Endothelial cell of umbilical vein (primary cell): ENCODE data around the gene MXI1. TPM values are rescaled to one million over a fixed set of nuclear protein-coding genes. Genes with fewer than 3 reads are reported as not detected.

Source experiments
- BruUV-seq: library from RNA; stranded (reverse); fragments of 400-500 nt; replicated peaks from 2 replicates; lab custom pipeline; 2021; lab: Mats Ljungman, UMichigan
- CTCF ChIA-PET: fragments of 300-600, 350-600 bp; sonication (Branson Sonifier 250); formaldehyde crosslinking; loops from one replicate; lab custom pipeline; 2021; ENCODE audit warnings: antibody characterized with exemption, inconsistent platforms; lab: Charles Lee
- POLR2A ChIA-PET: fragments of 300-600, 350-600 bp; sonication (Branson Sonifier 250); formaldehyde crosslinking; loops from one replicate; lab custom pipeline; 2021; ENCODE audit warnings: antibody characterized with exemption, inconsistent platforms; lab: Charles Lee
- DNase-seq: peaks from one replicate; pipeline ENCODE4 v3.0.0-alpha.2; 2011; ENCODE audit warnings: low read depth, low spot score
- FAIRE-seq: peaks from 2 replicates; lab custom pipeline; 2011; peaks lifted over from hg19 to GRCh38; lab: Jason Lieb, UNC
- H2AFZ ChIP-seq: 2 replicates; pipeline ENCODE4 v1.6.0; 2012; ENCODE audit warnings: low read depth, low read length, control low read depth, inconsistent platforms
- H3K27ac ChIP-seq: 2 replicates; pipeline ENCODE4 v1.5.1; 2011; ENCODE audit warnings: low read depth, mild to moderate bottlenecking, control low read depth, low read length, moderate library complexity; ENCODE audit not compliant: insufficient read depth
- H3K27me3 ChIP-seq, 2 experiments: 2 replicates each; pipeline versions ENCODE4 v1.6.0 to v1.6.1; 2011; ENCODE audit warnings: low read length in 2 of 2, mixed read lengths in 1 of 2; ENCODE audit not compliant: control insufficient read depth in 2 of 2, insufficient read depth in 2 of 2
- H3K36me3 ChIP-seq, 2 experiments: 2 replicates in 1 of 2; 3 replicates in 1 of 2; pipeline ENCODE4 v1.5.1; 2011; ENCODE audit warnings: low read length in 2 of 2, mild to moderate bottlenecking in 1 of 2, moderate library complexity in 1 of 2; ENCODE audit not compliant: control insufficient read depth in 2 of 2, insufficient read depth in 2 of 2; ENCODE audit errors: extremely low read depth in 1 of 2
- H3K4me1 ChIP-seq: 3 replicates; pipeline ENCODE4 v1.5.1; 2011; ENCODE audit warnings: mild to moderate bottlenecking, low read length; ENCODE audit not compliant: control insufficient read depth, insufficient read depth; ENCODE audit errors: extremely low read depth
- H3K4me2 ChIP-seq: 2 replicates; pipeline ENCODE4 v1.6.1; 2011; ENCODE audit warnings: low read length, control low read depth, mixed read lengths; ENCODE audit not compliant: insufficient read depth
- H3K4me3 ChIP-seq, 3 experiments: fragments of 200-600 bp in 1 of 3; sonication (generic), shearing (Covaris generic) in 1 of 3; replicated peaks in 1 of 3; 2 replicates each; pipeline ENCODE4 v1.5.1; 2011 to 2016; ENCODE audit warnings: control low read depth in 3 of 3, low read length in 3 of 3, mild to moderate bottlenecking in 2 of 3, inconsistent platforms in 1 of 3, low read depth in 1 of 3, moderate library complexity in 1 of 3; ENCODE audit not compliant: insufficient read depth in 1 of 3
- H3K79me2 ChIP-seq: 2 replicates; pipeline ENCODE4 v1.6.0; 2012; ENCODE audit warnings: low read length, inconsistent platforms; ENCODE audit not compliant: control insufficient read depth, insufficient read depth
- H3K9ac ChIP-seq: replicated peaks from 2 replicates; pipeline ENCODE3; 2011; ENCODE audit warnings: low read length, control low read depth; ENCODE audit not compliant: insufficient read depth; ENCODE audit errors: extremely low read depth
- H3K9me1 ChIP-seq: replicated peaks from 3 replicates; pipeline ENCODE4 v1.6.0; 2011; ENCODE audit warnings: mild to moderate bottlenecking, low read length; ENCODE audit not compliant: control insufficient read depth, insufficient read depth; ENCODE audit errors: extremely low read depth
- H3K9me3 ChIP-seq: replicated peaks from 2 replicates; pipeline ENCODE4 v1.5.1; 2012; ENCODE audit warnings: low read length, inconsistent platforms; ENCODE audit not compliant: control insufficient read depth, insufficient read depth
- H4K20me1 ChIP-seq: replicated peaks from 2 replicates; pipeline ENCODE3; 2011; ENCODE audit warnings: mild to moderate bottlenecking, low read length; ENCODE audit not compliant: control insufficient read depth, insufficient read depth; ENCODE audit errors: extremely low read depth
- CTCF ChIP-seq, 2 donors: IDR thresholded peaks; 1 replicate in 1 of 2; 2 replicates in 1 of 2; pipeline ENCODE4 v1.5.1; 2011; ENCODE audit warnings: low read length in 2 of 2, mild to moderate bottlenecking in 2 of 2, moderate library complexity in 2 of 2, control low read depth in 1 of 2, inconsistent platforms in 1 of 2, low read depth in 1 of 2; ENCODE audit not compliant: insufficient read depth in 1 of 2; ENCODE audit errors: extremely low read depth in 1 of 2
- EZH2 ChIP-seq: IDR thresholded peaks from 2 replicates; pipeline ENCODE4 v1.6.1; 2012; ENCODE audit warnings: borderline replicate concordance, low read depth, mild to moderate bottlenecking, moderate library complexity, low read length, inconsistent platforms; ENCODE audit not compliant: severe bottlenecking
- FOS ChIP-seq: IDR thresholded peaks from 2 replicates; pipeline ENCODE4 v1.6.1; 2011; ENCODE audit warnings: mild to moderate bottlenecking, low read length, moderate library complexity, borderline replicate concordance; ENCODE audit not compliant: insufficient read depth
- GATA2 ChIP-seq: IDR thresholded peaks from 2 replicates; pipeline ENCODE4 v1.7.0; 2011; ENCODE audit warnings: low read depth, mild to moderate bottlenecking, moderate library complexity, mixed read lengths, low read length; ENCODE audit not compliant: insufficient read length, insufficient read depth
- JUN ChIP-seq: IDR thresholded peaks from 2 replicates; pipeline ENCODE4 v1.6.1; 2011; ENCODE audit warnings: borderline replicate concordance, low read depth; ENCODE audit not compliant: insufficient read length, insufficient read depth
- MAX ChIP-seq: IDR thresholded peaks from 2 replicates; pipeline ENCODE4 v1.6.1; 2011; ENCODE audit not compliant: insufficient read depth, insufficient read length
- MYC ChIP-seq: IDR thresholded peaks from one replicate; pipeline ENCODE4 v1.6.1; 2011; ENCODE audit warnings: mild to moderate bottlenecking, low read depth, low read length
- POLR2A ChIP-seq: IDR thresholded peaks from 2 replicates; pipeline ENCODE4 v1.6.1; 2012; ENCODE audit warnings: low read depth, mild to moderate bottlenecking, control low read depth, low read length
- POLR2AphosphoS5 ChIP-seq: IDR thresholded peaks from 2 replicates; pipeline ENCODE4 v1.6.1; 2012; ENCODE audit warnings: low read depth, mild to moderate bottlenecking, control low read depth, low read length, moderate library complexity; ENCODE audit not compliant: insufficient read depth
- dilution Hi-C: fragments of 300-500 bp; cut with MboI; formaldehyde crosslinking; loops from one replicate; pipeline ENCODE4 v1.15.0; 2019; ENCODE audit warnings: low sequenced_read_pairs; ENCODE audit not compliant: extremely low pct_ligation_motif_present
- intact Hi-C: fragments of 100-400 bp; cut with micrococcal nuclease; formaldehyde crosslinking; loops from one replicate; pipeline ENCODE4 v1.10.0; 2022
- polyA plus RNA-seq, 4 experiments: library from polyadenylated mRNA; depleted of rRNA in 3 of 4; stranded (reverse) in 3 of 4; unstranded in 1 of 4; fragments of >200 nt; gene quantifications; 2 replicates each; pipeline versions ENCODE4 v1.2.1 to v1.2.3, GENCODE V29; 2011 to 2012; ENCODE audit warnings: missing spikeins in 1 of 4
- total RNA-seq: library from RNA; stranded (reverse); gene quantifications from 2 replicates; pipeline ENCODE4 v1.2.3, GENCODE V29; 2021

The MXI1 gene
- total and polyA plus RNA-seq, 2 donors (not counting 3 experiments of a cell fraction or from before 2014, with no cell fraction given), result 2.7 to 8.5 TPM

GRCh38 chr10:110224992-110225391 is 17.6 kb downstream of the MXI1 start:
- Histone ChIP-seq H2AFZ (peak overlapping the region; percentile 65), H4K20me1 (no peaks in the 10 kb centered on the region), H3K9me3 (no peaks in the 10 kb centered on the region), H3K9me1 (no peaks in the 10 kb centered on the region), H3K27ac (no peak overlapping the region), H3K79me2 (no peaks in the 10 kb centered on the region), H3K27me3 (no peaks in the 10 kb centered on the region), H3K36me3 (no peaks in the 10 kb centered on the region), H3K4me2 (peak overlapping the region; percentile 84), H3K4me1 (peaks cover 8% of the 10 kb centered on the region), H3K9ac (no peak overlapping the region), H3K4me3 (peak overlapping the region in 1 of 3 experiments; percentile 74)
- no peak for TF ChIP-seq FOS
- no peak for TF ChIP-seq POLR2A
- TF ChIP-seq POLR2AphosphoS5, result no peak
- TF ChIP-seq JUN, result no peak
- no peak for TF ChIP-seq GATA2
- TF ChIP-seq EZH2, result no peak
- no peak for TF ChIP-seq MYC
- no peak for TF ChIP-seq MAX
- TF ChIP-seq CTCF (IDR thresholded peaks at IDR 0.05; ENCODE audit: extremely low read depth in 1 of 2, insufficient read depth in 1 of 2, low read depth in 1 of 2, low read length in 2 of 2), result no peak
- ChIA-PET CTCF (interaction anchor here (1.3 to 10.1 kb wide), 3 partner anchors 15 to 340 kb away, joined by 6 to 99 read pairs (median 12); partner anchors contain the start of gene MXI1), POLR2A (interaction anchor here (0.8 kb wide), 1 partner anchor 247 kb away, joined by 4 read pairs; no protein-coding TSS in a partner anchor)
- no peak for FAIRE-seq
- BruUV-seq, result no TSS peak
- DNase-seq, result no peak
- intact Hi-C loops (loop anchor here (1.0 to 5.0 kb wide), 6 partner anchors 14 to 1912 kb away; no protein-coding TSS in a partner anchor), dilution Hi-C loops (no loop called here)
